COLO668 (cell line): ENCODE results near the gene IGSF8.

ENCODE experiments used
- DNase-seq: peaks from one replicate; lab custom pipeline; 2025; ENCODE audit not compliant: unreplicated experiment; lab: John Stamatoyannopoulos, UW

Gene IGSF8

GRCh38 chr1:160097911-160098851 is at the start of gene IGSF8:
IGSF8 (minus strand) TSS chr1:160098619; CDS start chr1:160098472, 147 bp downstream.
- DNase-seq = peak; percentile 99

- DNase-seq = no peak
These were observed 49.7 kb upstream of the IGSF8 start for GRCh38 chr1:160148121-160148520.

- no peak for DNase-seq
These were observed 47.7 kb upstream of the IGSF8 start for GRCh38 chr1:160146107-160146506.

GRCh38 chr1:160144921-160145320 is 46.5 kb upstream of the IGSF8 start:
- DNase-seq = no peak

GRCh38 chr1:160143695-160144094 is 45.3 kb upstream of the IGSF8 start:
- no peak for DNase-seq

GRCh38 chr1:160139840-160140239 is 41.4 kb upstream of the IGSF8 start:
- no peak for DNase-seq

GRCh38 chr1:160137216-160137862 is 38.9 kb upstream of the IGSF8 start:
- DNase-seq = no peak

- no peak for DNase-seq
These were observed 38.4 kb upstream of the IGSF8 start for GRCh38 chr1:160136926-160137200.

GRCh38 chr1:160136121-160136925 is 37.9 kb upstream of the IGSF8 start:
- no peak for DNase-seq

GRCh38 chr1:160134791-160135572 is 36.6 kb upstream of the IGSF8 start:
- DNase-seq = no peak

GRCh38 chr1:160133990-160134770 is 35.8 kb upstream of the IGSF8 start:
- no peak for DNase-seq

- no peak for DNase-seq
These were observed 33.6 kb upstream of the IGSF8 start for GRCh38 chr1:160131803-160132565.

GRCh38 chr1:160130939-160131338 is 32.5 kb upstream of the IGSF8 start:
- DNase-seq = no peak

- DNase-seq = no peak
These were observed 32.1 kb upstream of the IGSF8 start for GRCh38 chr1:160130486-160130885.

GRCh38 chr1:160129966-160130365 is 31.5 kb upstream of the IGSF8 start:
- no peak for DNase-seq

GRCh38 chr1:160129558-160129957 is 31.1 kb upstream of the IGSF8 start:
- no peak for DNase-seq

- DNase-seq = no peak
These were observed 30.6 kb upstream of the IGSF8 start for GRCh38 chr1:160129046-160129445.

- no peak for DNase-seq
These were observed 30.2 kb upstream of the IGSF8 start for GRCh38 chr1:160128636-160129035.

GRCh38 chr1:160127865-160128523 is 29.6 kb upstream of the IGSF8 start:
- no peak for DNase-seq
